HG03442 (cell line): ENCODE results near the gene ANKLE2.

Experiments used
- ATAC-seq: cut with Tn5 transposase; IDR thresholded peaks from one replicate; pipeline ENCODE4 v1.9.1; 2021; ENCODE audit warnings: mild to moderate bottlenecking, moderate library complexity; ENCODE audit not compliant: unreplicated experiment

Gene ANKLE2

GRCh38 chr12:132747395-132747794 lies 14.2 kb downstream of the ANKLE2 start:
- no peak for ATAC-seq

GRCh38 chr12:132746613-132747012 lies 15.0 kb downstream of the ANKLE2 start:
- no peak for ATAC-seq

DNA sequence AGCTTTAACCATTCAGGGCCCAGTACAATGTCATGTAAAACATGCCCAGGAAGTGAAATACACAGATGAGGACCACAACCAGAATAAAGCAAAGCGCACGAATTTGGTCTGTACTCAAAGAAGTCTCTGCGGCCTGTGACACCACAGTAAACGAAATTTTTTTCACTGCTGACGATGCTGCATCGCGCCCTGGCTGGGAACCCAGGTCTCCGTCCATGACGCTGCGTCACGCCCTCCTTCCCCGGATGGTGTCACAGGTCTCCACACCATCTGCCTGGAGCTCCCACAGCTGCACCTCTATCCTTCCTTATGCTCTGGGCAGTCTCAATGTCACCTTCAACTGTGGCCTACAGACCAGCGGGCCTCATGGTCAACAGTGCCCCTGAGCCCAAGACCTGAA lies 17.8 kb downstream of the ANKLE2 start:
- ATAC-seq, result no peak

- no peak for ATAC-seq
Measured at GRCh38 chr12:132741620-132742019, 20.0 kb downstream of the ANKLE2 start.

DNA sequence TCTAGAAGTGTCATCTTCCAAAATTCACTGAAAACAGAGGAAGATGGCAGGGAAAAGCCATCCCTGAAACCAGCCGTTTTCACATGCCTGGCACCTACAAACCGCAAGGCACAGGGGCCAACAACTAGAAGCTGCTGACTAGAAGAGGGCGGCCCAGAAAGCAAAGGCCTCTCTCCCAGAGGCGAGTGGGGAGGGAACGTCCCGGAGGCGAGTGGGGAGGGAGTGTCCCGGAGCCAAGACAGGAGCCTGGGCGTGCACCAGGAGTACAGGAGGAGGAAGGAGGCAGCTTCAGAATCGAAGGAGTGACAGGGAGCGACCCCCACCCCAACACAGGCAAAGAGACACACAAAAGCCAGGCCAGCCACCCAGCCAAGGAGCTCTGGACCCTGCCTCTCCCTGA lies 21.0 kb downstream of the ANKLE2 start:
- ATAC-seq, result no peak

GRCh38 chr12:132740313-132740646 lies 21.4 kb downstream of the ANKLE2 start:
- no peak for ATAC-seq

- ATAC-seq, result no peak
Measured at GRCh38 chr12:132739600-132740312, 21.9 kb downstream of the ANKLE2 start.

DNA sequence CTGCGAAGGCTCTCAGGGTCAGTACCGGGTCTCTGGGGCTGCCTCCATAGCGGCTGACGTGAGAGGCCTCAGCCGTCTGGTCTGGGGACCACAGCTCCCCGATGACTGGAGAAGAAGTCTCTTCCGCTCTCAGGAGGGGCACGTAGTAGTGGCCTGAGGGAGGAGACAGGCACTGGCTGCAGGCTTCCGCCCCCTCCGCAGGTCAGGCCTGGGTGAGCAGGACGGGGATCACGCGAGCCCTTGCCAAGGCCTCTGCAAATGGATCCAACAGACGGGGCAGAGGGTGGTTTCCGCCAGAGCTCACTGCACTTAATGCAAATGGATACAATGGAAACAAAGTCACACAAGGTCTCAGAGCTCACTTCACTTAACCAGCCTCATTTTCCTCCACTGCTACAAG lies 24.7 kb downstream of the ANKLE2 start:
- ATAC-seq, result no peak

DNA sequence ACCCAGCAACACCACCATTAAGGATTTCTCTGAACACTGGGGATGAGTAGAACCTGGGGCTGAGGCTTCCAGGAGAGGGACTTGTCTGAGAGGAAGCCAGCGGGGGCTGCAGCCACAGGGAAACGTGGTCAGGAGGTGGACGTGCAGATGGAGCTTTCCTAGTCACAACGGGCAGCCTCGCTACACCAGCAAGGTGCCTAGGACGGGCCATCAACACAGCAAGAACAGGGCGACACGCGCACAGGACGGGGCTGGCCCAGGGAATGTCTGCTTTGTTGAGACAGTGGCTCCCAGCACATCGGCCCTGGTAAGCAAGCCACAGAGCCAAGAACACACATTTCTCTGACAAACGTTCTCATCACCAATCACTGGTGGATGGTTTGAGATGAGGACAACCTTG lies 25.3 kb downstream of the ANKLE2 start:
- ATAC-seq, result no peak

- ATAC-seq, result no peak
Measured at GRCh38 chr12:132735496-132735895, 26.1 kb downstream of the ANKLE2 start.

- ATAC-seq, result no peak
Measured at GRCh38 chr12:132734206-132734605, 27.4 kb downstream of the ANKLE2 start.

GRCh38 chr12:132731574-132731973 lies 30.1 kb downstream of the ANKLE2 start:
- no peak for ATAC-seq

GRCh38 chr12:132730353-132730752 lies 31.3 kb downstream of the ANKLE2 start:
- ATAC-seq, result no peak

- no peak for ATAC-seq
Measured at GRCh38 chr12:132729541-132730320, 31.9 kb downstream of the ANKLE2 start.

DNA sequence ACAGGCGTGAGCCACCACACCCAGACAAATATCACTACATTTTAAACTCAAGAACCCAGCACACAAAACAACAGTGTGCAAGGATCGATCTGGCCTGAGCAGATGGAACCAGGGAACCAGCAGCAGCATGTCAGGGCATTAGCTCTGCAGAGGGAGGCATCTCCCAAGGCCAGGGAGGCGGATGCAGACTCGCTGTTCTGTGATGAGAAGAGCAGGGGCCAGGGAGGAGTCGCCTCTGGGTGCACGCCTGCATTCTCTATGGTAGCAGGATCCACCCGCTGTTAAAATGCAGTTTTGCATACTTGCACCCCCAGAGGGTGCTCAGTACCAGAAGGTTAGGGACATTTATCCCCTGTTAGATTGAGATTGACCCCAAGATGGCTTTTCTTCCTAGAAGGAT lies 33.1 kb downstream of the ANKLE2 start:
- no peak for ATAC-seq

DNA sequence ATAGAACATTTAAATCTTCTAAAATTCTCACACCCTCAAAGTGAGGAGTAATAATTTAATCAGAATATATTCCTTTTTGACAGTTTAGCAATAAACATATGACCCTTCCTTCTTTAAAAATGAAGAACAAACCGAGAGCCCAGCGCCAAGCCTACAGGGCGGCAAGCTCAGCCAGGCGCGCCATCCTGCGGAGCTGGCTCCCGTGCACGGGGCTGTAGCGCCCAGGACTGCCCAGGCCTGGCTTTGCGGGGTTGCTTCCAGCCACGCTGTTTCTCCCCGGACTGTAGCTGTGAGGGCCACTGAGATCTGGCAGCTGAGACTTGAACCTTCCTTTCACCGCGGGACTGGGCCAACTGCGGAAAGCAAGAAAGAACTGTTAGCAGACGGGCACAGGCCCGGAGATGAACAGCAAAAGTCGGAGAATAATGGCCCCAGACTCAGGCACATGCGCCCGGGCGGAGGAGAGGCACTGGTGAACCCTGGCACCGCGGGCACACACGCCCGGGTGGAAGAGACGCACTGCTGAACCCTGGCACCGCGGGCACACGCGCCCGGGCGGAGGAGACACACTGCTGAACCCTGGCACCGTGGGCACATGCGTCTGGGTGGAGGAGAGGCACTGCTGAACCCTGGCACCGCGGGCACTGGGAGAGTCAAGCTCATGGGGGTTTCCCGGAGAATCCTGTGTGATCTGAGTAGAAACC lies 34.4 kb downstream of the ANKLE2 start:
- no peak for ATAC-seq

DNA sequence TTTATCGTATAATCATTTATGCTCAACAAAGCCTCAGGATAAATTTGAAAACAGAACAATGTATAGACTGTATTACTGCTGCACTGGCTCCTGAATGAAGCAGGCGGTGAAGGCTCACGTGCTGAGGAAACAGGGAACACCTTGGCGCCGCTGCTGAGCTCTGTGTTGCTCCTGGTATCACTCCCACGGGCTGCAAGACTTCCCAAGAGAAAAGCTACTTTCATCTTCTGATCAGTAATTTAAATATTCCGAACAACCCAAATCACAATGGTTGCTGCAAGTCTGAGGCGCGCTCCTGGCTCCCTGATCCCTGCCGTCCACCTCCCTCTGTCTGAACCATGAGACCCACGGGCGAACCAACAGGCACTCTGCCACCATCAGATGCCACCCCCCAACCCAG lies 35.2 kb downstream of the ANKLE2 start:
- no peak for ATAC-seq

- no peak for ATAC-seq
Measured at GRCh38 chr12:132724506-132725241, 37.0 kb downstream of the ANKLE2 start.

DNA sequence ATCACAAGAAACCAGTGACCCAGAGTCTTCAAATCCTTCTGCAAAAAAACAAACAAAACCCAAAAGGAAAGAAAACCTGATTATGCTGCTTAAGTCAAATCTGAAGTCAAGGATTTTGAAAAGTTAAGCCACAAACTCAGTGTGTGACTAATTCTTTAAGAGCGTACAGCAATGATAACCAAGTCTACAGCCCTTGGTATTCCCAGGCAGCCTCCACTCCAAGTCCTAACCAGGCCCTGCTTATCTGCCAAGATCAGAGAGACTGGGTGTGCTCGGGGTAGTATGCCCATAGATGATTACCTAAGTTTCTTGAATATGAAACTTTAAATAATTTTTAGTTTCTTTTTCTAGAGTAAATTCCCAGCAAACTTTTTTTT lies 37.9 kb downstream of the ANKLE2 start:
- ATAC-seq, result no peak

GRCh38 chr12:132723015-132723763 lies 38.4 kb downstream of the ANKLE2 start:
- ATAC-seq, result no peak
